ENCODE data around the gene PCBD1.
"Not testable (repeated sequence)": the region's sequence is repeated elsewhere in the genome, so short reads cannot be mapped to it uniquely, and the experiment has no call there.

The PCBD1 gene

GRCh38 chr10:70887804-70888800, at the start of gene PCBD1:
PCBD1 (minus strand) TSS chr10:70888565; CDS start chr10:70888533, 32 bp downstream.
- peak; percentile 77 for DNase-seq

DNA sequence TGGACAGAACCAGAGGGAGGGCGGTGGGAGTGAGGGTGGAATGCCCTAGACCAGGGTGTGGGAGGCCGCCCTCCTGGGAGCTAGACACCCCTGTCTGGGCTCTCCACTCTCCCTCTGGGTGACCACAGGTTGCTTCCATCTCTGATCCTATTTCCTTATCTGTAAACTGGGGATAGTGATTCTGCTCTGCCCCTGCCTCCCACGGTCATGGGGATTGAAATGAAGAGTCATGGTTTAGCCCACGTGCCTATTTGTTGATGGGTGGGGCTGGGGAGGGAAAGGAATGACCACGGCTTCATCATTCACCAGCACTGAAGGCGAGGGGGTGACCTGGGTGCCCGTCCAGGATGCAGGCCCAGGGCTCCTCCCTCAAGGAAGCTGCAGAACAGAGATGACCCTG, 49.3 kb upstream of the PCBD1 start:
- no peak for DNase-seq

DNA sequence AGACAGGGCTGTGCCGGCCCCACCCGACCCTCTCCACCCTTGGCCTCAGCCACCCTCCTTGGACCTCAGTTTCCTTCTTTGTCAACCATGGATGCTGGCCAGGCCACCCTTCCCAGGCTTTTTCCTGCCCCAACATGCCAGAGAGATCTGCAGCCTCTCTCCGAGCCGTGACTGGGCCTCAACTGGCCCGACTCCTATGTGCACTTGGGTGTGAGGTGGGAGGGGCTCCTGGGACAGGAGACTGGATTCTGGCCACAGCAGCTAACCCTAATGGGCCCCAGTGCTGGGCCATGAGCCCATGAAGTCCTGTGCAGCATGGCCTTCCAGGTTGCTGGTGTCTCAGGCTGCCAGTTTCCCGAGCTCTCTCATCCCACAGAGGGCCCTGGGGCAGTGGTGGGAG, 47.7 kb upstream of the PCBD1 start:
- DNase-seq, result no peak

GRCh38 chr10:70935631-70936030, 47.3 kb upstream of the PCBD1 start:
- DNase-seq, result no peak

DNA sequence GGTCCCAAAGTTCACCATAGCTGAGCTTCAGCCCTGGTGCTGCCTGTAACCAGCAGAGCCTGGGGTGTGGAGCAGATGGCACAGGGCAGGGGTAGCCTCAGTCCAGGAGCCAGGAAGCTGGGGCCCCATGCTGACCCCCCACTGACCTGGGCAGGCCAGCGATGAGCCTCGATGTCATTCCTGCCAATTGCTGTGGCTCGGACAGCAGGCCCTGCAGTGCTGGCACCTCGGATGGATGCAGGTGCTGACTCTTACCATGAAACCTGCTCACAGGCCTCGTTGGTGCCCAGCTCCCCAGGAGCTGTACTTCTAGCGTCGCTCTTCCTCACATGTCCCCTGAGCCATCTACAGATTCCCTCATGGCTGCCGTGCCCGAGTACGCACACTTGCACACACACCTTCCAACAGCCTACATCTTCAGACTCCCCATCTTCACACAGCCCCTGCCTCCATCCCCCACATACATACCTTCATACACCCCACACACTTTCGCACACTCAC, 46.8 kb upstream of the PCBD1 start:
- no peak for DNase-seq

- no peak for DNase-seq
These were observed 46.3 kb upstream of the PCBD1 start for GRCh38 chr10:70934701-70935100.

DNA sequence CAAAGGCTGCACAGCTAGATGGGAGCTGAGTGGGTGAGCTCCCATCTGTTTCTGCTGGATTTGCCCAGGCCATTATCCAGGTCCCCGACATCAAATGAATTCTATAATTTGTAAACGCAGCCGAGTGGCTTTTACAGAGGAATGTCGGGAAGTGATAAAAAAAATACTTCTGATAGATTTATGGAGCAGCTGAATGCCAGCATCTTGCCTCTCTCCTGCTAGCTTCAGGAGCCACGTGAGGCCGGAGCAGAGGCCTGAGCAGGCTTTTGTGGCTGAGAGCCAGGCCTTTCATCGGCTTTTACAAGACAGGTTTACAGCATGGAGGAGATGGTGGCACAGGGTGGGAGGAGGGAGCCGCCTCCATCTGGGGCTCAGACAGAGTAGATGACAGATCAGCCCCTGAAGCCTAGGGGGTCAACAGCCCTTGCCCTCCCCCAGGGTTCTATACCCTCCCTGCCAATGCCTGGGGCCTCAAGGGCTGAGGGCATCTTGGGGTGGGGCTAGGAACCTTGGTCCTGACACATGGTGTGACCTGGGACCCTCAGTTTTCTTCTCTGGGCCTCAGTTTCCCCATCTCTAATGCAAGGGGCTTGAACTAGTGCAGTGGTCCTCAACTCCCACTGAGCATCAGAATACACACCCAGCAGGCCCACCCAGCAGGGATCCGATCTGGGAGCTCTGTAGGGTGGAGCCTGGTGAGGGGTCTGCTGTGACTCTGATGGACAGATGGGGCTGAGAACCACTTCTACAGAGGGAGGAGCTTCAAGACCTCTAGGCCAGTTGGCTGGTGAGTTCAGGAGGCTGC, 44.2 kb upstream of the PCBD1 start:
- no peak for DNase-seq

DNA sequence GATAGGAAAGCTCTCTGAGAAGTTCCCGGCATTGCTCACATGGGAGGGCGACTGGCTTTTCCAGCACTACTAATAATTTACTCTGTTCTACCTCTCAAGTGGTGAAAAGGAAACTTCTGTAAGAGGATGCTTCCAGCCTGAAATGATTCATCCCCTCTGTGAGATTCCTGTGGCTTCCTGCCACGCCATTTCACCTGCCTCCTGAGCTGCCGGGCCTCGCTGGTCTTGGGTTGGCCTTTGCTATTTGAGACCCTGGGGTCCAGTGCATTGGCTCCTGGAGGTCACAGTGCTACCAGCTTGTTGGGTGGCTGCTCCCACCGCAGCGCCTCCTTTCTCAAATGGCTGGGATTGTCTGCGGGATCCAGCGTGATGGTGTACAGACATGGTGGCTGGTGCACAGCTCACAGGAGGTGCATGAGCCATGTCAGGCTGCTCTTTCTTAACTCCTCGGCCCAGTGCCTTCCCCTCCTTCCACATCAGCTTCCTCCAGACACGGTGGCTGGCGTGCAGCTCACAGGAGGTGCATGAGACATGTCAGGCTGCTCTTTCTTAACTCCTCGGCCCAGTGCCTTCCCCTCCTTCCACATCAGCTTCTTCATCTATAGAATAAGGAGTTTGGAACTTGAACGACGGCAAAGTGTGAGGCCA, 42.9 kb upstream of the PCBD1 start:
- DNase-seq, result no peak

DNA sequence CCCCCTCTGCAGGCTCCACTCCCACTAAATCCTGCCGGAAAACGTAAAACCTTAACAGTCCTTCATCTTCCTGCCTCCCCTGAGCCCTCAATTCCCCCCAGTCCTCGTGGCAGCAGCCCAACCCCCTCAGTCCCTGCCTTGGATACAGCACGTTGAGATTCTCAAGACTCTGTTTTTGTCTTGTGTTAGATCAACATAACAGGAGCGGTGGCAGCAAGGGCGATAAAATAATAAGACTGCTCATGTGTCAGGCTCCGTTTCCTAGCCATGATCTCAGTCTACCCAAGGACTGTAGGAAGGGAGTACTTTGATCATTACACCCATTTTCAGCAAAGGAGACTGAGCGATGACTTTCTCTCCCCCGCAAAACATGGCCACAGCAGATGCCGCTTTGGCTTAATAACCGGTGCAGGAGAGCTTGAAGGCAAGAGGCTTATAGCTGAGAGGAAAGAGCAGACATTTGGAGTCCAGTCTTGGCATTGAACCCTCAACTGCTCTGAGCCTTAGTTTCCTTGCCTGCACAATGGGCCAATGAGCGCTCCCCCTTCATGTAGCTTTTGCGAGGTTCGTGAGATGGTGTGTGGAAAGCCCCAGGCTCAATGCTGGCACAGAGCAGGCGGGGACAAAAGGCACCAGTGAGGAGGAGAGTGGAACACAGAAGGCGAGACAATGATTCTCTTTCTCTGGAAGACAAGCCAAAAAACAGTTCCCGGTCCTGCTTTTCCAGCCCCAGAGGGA, 42.1 kb upstream of the PCBD1 start:
- no peak for DNase-seq

GRCh38 chr10:70928140-70928539, 39.8 kb upstream of the PCBD1 start:
- DNase-seq, result no peak

- no peak for DNase-seq
These were observed 39.0 kb upstream of the PCBD1 start for GRCh38 chr10:70927189-70927943.

- no peak for DNase-seq
These were observed 38.0 kb upstream of the PCBD1 start for GRCh38 chr10:70926226-70927000.

DNA sequence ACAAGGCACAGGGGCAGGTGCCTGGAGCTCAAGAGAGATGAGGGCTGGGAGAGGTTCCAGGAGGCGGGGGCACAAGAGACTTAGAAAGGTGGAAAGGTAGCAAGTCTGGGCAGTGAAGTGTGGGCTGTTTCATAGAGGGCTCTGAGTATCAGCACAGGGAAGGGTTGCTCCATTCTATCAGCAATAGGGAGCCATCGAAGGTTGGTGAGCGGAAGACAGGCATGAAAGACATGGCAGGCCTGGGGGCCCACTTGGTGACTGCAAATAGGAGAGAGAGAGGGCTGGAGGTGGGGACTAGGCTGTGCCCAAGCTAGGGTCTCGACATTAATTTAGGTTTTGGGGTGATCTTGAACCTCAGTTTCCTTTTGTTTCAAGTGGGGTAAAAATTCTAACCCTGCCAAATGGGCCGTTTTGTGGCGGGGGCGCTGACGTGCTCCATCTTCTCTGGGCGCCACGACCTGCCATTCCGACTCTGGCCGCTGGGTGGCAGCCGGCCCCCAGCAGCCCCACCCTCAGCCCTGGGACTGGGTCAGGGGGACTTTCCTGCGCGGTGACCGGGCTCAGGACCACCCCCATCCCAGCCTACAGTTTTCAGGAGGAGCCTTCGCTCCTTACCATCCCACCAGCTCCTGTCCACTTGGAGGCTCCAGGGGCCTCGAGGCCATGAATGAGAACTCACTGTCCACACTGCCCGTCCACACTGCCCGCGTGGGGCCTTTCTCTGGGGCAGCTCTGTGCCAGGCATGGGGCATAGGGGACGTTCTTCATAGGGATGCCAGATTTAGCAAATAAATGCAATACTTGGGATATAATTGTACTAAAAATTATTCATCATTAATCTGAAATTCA, 37.2 kb upstream of the PCBD1 start:
- peak; percentile 54 for DNase-seq

DNA sequence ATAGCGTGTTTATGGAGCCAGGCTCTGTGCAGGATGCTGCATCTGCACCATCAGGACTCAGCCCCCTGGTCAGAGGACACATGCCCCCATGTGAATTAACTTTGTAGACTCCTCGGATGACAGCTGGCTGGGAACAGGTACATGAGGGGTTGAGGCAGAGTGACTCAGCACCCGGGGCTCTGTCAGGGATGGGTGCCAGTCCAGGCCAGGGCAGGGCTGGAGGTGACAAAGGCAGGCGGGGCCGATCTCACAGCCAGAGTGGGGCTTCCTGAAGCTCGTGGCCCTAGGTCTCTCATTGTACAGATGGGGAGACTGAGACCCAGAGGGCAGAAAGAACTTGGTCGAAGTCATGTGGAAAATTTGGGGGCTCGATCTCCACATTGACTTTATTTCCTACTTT, 35.3 kb upstream of the PCBD1 start:
- DNase-seq, result no peak

GRCh38 chr10:70921285-70921684, 32.9 kb upstream of the PCBD1 start:
- DNase-seq, result no peak

- no peak for DNase-seq
These were observed 32.2 kb upstream of the PCBD1 start for GRCh38 chr10:70920519-70920918.

DNA sequence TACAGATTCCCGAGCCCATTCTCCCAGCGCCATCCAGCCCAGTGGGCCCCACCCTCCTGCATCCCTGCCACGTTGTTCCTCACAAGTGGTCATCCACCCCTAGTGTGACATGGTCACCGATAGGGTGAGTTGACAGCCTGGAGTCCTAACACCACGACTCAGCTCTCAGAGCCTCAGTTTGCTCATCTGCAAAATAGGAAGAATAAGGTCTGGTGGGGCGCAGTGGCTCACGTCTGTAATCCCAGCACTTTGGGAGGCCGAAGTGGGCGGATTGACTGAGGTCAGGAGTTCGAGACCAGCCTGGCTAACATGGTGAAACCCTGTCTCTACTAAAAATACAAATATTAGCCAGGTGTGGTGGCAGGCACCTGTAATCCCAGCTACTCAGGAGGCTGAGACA, 31.5 kb upstream of the PCBD1 start:
- not testable (repeated sequence) for DNase-seq

DNA sequence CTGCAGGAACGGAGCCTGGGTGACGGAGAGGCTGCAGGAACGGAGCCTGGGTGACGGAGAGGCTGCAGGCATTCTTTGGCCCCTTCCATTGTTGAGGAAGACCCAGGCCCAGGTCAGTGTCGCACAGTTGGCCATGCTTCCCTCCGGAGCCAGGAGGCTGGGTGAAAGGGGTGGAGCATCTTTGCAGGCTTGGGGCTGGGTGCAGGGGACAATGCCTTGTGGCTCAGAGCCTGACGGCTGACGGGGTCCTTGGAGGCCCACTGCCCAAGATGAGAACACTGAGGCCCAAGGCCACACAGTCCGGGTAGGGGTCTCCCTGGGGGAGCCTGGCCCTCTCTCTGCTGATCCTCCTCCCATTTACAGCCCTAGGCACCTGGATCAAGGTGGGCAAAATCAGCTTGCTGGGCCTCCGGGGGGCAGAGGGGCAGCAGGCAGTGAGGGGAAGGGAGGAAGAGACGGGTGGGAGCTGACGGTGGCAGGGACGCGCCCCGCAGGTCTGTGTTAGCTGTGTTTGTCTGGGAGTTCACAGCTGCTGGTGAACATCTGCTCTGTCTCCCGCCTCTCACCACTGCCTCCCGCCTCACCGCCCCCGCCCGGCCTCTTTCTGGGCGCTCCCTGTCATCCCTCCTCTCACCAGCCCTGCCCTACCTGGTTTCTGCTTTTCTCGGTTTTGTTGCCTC, 30.6 kb upstream of the PCBD1 start:
- no peak for DNase-seq

DNA sequence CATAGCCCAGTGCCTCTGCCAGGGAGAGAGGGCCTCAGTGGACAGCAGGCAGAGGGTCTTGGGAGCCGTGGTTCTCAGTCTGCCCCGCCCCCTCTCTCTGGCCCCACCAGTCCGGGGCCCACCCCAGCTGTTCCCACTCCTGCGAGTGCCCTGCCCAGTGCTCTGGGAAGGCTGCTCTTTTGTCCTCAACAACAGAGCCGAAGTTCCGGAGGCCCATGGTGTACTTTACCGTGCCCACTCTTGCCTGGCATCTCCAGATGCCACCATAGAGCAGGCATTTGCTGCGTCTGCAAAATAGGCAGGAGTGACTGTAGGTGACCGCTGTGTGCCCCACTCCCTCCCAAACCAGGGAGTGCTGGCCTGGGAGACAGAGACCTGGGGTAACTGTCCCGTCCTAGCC, 29.3 kb upstream of the PCBD1 start:
- no peak for DNase-seq
